ENCODE measurements around the gene FIBP. TPM values are rescaled to one million over a fixed set of nuclear protein-coding genes. Genes with fewer than 3 reads are reported as not detected.
A peak's percentile ranks its signal among the peaks of the same experiment; 100 is the strongest.
"Not testable (repeated sequence)": the region's sequence is repeated elsewhere in the genome, so short reads cannot be mapped to it uniquely, and the experiment has no call there.

FIBP gene
- total RNA-seq, 2 experiments from 2014 or later: 78.8 to 79.9 TPM

- CTCF ChIA-PET: interaction anchor here (0.7 to 5.1 kb wide), 12 partner anchors 8 to 87 kb away, joined by 3 to 47 read pairs (median 4); partner anchors contain the start of genes AP5B1, CCDC85B, FIBP and SNX32
- Mint-ChIP-seq H3K27ac (no peak overlapping the region), H3K4me1 (ENCODE audit: low read depth) (peaks cover 24% of the 10 kb centered on the region), H3K36me3 (ENCODE audit: low read depth) (peaks cover 51% of the 10 kb centered on the region), H3K9me3 (peaks cover 3% of the 10 kb centered on the region), H3K27me3 (no peaks in the 10 kb centered on the region), H3K4me3 (no peak overlapping the region)
- POLR2A ChIA-PET: interaction anchor here (0.8 to 29.8 kb wide), 10 partner anchors 8 to 146 kb away, joined by 3 to 560 read pairs (median 7); partner anchors contain the start of genes AP5B1, CCDC85B, CTSW and EFEMP2
- intact Hi-C loops (cut with micrococcal nuclease): no loop called here
- ATAC-seq (peak; percentile 57), DNase-seq (peak; percentile 44)
- TF ChIP-seq CTCF (IDR thresholded peaks at IDR 0.05): peak; percentile 72
Observed at GRCh38 chr11:65851083-65851579, 37.1 kb downstream of the FIBP start.

- Mint-ChIP-seq H3K36me3 (ENCODE audit: low read depth) (peaks cover 44% of the 10 kb centered on the region), H3K4me3 (no peak overlapping the region), H3K9me3 (peaks cover 3% of the 10 kb centered on the region), H3K27ac (no peak overlapping the region), H3K4me1 (ENCODE audit: low read depth) (peaks cover 18% of the 10 kb centered on the region), H3K27me3 (no peaks in the 10 kb centered on the region)
- POLR2A ChIA-PET: interaction anchor here (0.6 to 29.8 kb wide), 12 partner anchors 9 to 159 kb away, joined by 3 to 560 read pairs (median 5); partner anchors contain the start of genes AP5B1, CCDC85B, CTSW and EFEMP2
- no peak for TF ChIP-seq CTCF (IDR thresholded peaks at IDR 0.05)
- DNase-seq (no peak), ATAC-seq (no peak)
- intact Hi-C loops (cut with micrococcal nuclease): no loop called here
- CTCF ChIA-PET: interaction anchor here (0.6 to 5.1 kb wide), 11 partner anchors 7 to 81 kb away, joined by 3 to 47 read pairs (median 4); partner anchors contain the start of genes CCDC85B, FIBP and SNX32
Observed at GRCh38 chr11:65850217-65851082, 37.8 kb downstream of the FIBP start.

GRCh38 chr11:65849771-65850216 is 38.5 kb downstream of the FIBP start:
- intact Hi-C loops (cut with micrococcal nuclease): no loop called here
- no peaks in the 10 kb centered on the region for H3K27me3 Mint-ChIP-seq
- DNase-seq (no peak), ATAC-seq (no peak)
- H3K9me3 Mint-ChIP-seq: peaks cover 3% of the 10 kb centered on the region
- no peak overlapping the region for H3K27ac Mint-ChIP-seq
- no peak overlapping the region for H3K4me3 Mint-ChIP-seq
- H3K4me1 Mint-ChIP-seq (ENCODE audit: low read depth): peaks cover 13% of the 10 kb centered on the region
- ChIA-PET CTCF (interaction anchor here (0.6 to 5.1 kb wide), 6 partner anchors 12 to 73 kb away, joined by 3 to 47 read pairs (median 8); partner anchors contain the start of genes CCDC85B, FIBP and SNX32), POLR2A (interaction anchor here (0.6 to 29.8 kb wide), 8 partner anchors 10 to 158 kb away, joined by 3 to 560 read pairs (median 4); partner anchors contain the start of genes CCDC85B, CTSW, FIBP and FOSL1)
- peaks cover 38% of the 10 kb centered on the region for H3K36me3 Mint-ChIP-seq (ENCODE audit: low read depth)
- no peak for TF ChIP-seq CTCF (IDR thresholded peaks at IDR 0.05)

GRCh38 chr11:65849366-65849765 is 38.9 kb downstream of the FIBP start:
- Mint-ChIP-seq H3K9me3 (peaks cover 3% of the 10 kb centered on the region), H3K36me3 (ENCODE audit: low read depth) (peaks cover 33% of the 10 kb centered on the region), H3K4me3 (no peak overlapping the region), H3K27me3 (no peaks in the 10 kb centered on the region), H3K4me1 (ENCODE audit: low read depth) (peaks cover 9% of the 10 kb centered on the region), H3K27ac (no peak overlapping the region)
- DNase-seq: no peak
- intact Hi-C loops (cut with micrococcal nuclease): no loop called here
- no peak for TF ChIP-seq CTCF (IDR thresholded peaks at IDR 0.05)
- CTCF ChIA-PET: interaction anchor here (1.8 to 5.1 kb wide), 5 partner anchors 11 to 70 kb away, joined by 6 to 47 read pairs (median 8); partner anchors contain the start of genes CCDC85B, FIBP and SNX32
- no peak for ATAC-seq
- POLR2A ChIA-PET: interaction anchor here (1.2 to 29.8 kb wide), 5 partner anchors 10 to 40 kb away, joined by 3 to 560 read pairs (median 13); partner anchors contain the start of genes CCDC85B, CTSW, FIBP and FOSL1

GRCh38 chr11:65848693-65849092 is 39.6 kb downstream of the FIBP start:
- ATAC-seq; H3K4me3 Mint-ChIP-seq; H3K4me1 Mint-ChIP-seq (ENCODE audit: low read depth); DNase-seq; H3K27ac Mint-ChIP-seq; H3K27me3 Mint-ChIP-seq; H3K9me3 Mint-ChIP-seq; intact Hi-C loops (cut with micrococcal nuclease): not testable (repeated sequence)
- CTCF ChIA-PET: interaction anchor here (1.8 to 5.1 kb wide), 5 partner anchors 11 to 69 kb away, joined by 6 to 47 read pairs (median 8); partner anchors contain the start of genes CCDC85B, FIBP and SNX32
- POLR2A ChIA-PET: interaction anchor here (1.2 to 29.8 kb wide), 5 partner anchors 11 to 41 kb away, joined by 3 to 560 read pairs (median 13); partner anchors contain the start of genes CCDC85B, CTSW, FIBP and FOSL1
- peaks cover 27% of the 10 kb centered on the region for H3K36me3 Mint-ChIP-seq (ENCODE audit: low read depth)
